Activated naive CD4-positive, alpha-beta T cell (primary cell): ENCODE measurements around the gene NFATC2IP.
A peak's percentile ranks its signal among the peaks of the same experiment; 100 is the strongest.
"Not testable (repeated sequence)": the region's sequence is repeated elsewhere in the genome, so short reads cannot be mapped to it uniquely, and the experiment has no call there.

ENCODE experiments used
- DNase-seq, 4 experiments: peaks; one replicate each; lab custom pipeline; 2025; lab: John Stamatoyannopoulos, UW

Gene NFATC2IP

GRCh38 chr16:28998837-28999236 is 48.1 kb downstream of the NFATC2IP start:
- DNase-seq: no peak

GRCh38 chr16:28999577-28999976 is 48.8 kb downstream of the NFATC2IP start:
- no peak for DNase-seq

DNA sequence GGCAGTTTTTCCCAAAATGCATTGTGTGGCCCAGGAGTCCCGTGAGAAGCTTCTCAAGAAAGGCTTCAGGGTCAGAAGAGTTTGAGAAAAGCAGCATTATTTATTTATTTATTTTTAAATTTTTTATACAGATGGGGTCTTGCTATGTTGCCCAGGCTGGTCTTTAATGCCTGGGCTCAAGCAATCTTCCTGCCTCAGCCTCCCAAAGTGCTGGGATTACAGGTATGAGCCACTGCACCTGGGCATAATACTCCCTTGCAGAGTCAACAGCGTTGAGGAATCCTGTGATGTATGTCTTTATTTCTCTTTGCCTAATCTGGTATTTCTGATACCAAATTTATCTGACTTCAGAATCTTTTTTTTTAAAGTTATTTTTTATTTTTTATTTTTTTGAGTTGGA is 49.3 kb downstream of the NFATC2IP start:
- DNase-seq: no peak

GRCh38 chr16:29004496-29005139 is 53.9 kb downstream of the NFATC2IP start:
- DNase-seq: not testable (repeated sequence)

DNA sequence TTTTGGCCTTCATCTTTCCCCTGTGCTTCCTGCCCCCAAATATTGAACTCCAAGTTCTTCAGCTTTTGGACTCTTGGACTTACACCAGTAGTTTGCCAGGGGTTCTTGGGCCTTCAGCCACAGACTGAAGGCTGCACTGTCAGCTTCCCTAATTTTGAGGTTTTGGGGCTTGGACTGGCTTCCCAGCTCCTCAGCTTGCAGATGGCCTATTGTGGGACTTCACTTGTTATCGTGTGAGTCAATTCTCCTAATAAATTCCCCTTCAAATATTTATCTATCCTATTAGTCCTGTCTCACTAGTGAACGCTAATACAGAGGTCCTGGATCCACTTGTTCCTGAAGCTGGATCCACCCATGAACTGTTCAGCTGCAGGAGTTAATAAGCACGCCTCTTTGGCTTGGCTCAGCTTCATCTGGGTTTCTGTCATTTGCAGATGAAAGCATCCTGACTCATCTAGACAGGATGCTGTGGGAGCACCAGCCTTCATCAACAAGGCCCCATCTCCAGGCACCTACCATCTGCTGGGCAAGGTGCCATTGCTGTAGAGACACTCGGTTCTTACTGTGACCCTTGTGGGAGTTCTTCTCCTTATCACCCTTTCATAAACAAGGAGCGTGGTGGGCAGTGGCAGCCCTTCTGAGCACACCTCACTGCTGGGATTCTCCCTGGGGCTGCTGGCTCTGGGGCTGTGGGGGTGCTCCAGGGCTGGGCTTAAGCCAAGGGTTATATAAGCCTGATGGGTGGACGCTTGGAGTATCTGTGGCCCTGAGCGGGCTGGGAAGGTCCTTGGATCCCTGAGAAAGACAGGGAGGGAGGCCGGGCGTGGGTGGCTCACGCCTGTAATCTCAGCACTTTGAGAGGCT is 57.2 kb downstream of the NFATC2IP start:
- DNase-seq: peak in 3 of 4 experiments; percentile 37 to 69 (median 51)

DNA sequence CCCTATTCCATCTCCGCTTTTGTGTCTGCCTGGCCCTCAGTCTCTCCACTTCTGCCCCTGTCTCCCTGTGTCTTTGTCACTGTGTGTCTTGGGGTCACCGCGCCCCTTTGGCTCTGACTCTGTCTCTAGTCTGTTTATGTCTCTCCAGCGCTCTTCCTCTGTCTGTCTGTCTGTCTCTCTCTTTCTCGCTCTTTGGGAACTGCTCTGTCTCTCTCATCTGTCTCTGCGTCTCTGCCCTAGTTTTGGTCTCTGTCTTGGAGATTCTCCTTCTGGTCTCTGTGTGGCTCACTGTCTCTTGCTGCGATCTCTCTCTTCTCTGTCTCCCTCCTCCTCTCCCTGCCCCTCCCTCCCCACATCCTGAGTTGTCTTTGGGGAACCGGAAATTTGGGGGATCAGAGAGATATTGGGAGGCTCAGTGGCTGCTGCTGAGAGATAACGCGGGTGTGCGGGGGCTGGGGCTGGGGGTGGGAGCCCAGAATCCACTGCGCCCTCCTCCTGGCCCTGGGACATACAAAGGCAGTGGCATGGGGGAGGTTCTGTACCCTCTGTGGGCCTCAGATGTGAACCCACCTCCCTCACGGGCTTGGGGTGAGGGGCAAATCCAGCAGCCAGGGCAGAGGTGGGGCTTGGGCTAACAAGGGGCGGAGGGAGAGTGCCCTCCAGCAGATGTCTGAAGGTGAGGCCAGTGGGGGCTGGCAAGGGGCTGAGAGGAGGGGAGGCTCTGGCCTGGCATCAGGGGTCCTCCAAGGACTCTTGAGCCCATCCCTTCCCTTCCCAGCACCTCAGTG is 58.5 kb downstream of the NFATC2IP start:
- DNase-seq: no peak

- DNase-seq: no peak
Measured at GRCh38 chr16:29009838-29010166, 59.1 kb downstream of the NFATC2IP start.

DNA sequence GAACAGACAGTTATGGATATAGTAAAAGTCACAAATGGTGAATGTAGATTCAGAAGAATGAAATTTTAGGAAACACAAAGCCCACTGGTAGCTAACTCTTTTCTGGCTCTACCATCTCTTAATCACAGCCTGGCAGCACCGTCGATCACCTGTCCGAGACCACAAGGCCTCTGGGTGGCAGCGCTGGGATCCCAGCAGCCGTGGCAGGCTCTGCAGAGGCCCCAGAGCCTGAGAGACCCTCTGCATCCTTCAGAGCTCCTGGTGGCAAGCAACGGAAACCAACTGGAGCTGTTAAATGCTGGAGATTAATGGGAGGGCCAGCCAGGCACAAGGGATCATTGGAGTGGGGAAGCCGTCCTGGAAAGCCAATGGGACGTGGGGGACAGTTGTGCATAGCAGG is 60.4 kb downstream of the NFATC2IP start:
- no peak for DNase-seq

DNA sequence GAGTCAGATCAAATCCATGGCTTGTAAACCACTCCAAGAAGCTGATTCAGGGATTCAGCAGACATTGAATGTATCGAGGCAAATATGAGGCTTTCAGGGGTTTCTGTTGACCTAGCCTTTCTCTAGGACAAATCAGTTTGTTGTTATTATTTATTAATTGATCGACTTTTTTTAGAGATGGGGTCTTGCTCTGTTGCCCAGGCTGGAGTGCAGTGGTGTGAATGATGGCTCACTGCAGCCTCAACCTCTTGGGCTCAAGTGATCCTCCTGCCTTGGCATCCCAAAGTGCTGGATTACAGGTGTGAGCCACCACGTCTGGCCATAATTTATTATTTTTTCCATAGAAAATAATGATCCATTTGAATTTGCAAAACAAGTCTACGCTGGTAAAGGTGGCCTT is 61.1 kb downstream of the NFATC2IP start:
- DNase-seq: no peak

DNA sequence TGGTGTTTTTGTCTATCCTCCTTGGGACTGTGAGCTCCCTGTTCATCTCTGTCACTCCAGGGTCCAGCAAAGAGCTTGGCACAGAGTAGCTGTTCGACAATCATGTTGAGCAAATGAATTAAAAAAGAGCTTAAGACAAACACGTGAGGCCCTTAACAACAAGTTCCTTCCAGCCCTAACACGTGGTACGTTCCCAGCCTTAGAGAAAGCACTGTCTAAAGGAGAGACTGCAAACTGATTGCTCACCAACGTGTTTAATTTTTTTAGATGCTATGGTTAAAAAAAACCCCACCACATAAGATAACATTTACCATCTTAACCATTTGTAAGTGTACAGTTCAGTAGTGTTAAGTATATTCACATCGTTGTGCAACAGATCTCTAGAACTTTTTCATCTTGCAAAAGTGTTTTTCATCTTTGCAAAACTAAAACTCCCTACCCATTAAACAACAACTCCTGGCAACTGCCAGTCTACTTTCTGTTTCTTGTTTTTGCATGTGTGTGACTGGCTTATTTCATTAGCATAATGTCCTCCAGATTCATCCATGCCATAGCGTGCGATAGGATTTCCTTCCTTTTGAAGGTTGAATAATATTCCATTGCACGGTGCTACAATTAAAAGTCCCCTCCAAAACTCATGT is 62.3 kb downstream of the NFATC2IP start:
- DNase-seq: peak in 1 of 4 experiments; percentile 13

GRCh38 chr16:29014561-29015069 is 63.9 kb downstream of the NFATC2IP start:
- DNase-seq: no peak
